HepG2 (cell line): ENCODE data around the gene JMJD1C. TPM values are rescaled to one million over a fixed set of nuclear protein-coding genes. Genes with fewer than 3 reads are reported as not detected.

Experiments
- ATF3 ChIP-seq: sonication (generic); formaldehyde crosslinking; IDR thresholded peaks from 2 replicates; pipeline ENCODE4 v1.4.0; 2020; ENCODE audit warnings: missing genetic modification reagents
- CENPT ChIP-seq: sonication (generic); formaldehyde crosslinking; IDR thresholded peaks from 2 replicates; pipeline ENCODE4 v1.8.0; 2022; ENCODE audit warnings: low read depth, mild to moderate bottlenecking, moderate library complexity, missing genetic modification reagents
- CERS6 ChIP-seq: sonication (generic); formaldehyde crosslinking; IDR thresholded peaks from 2 replicates; pipeline ENCODE4 v1.5.0; 2020; ENCODE audit warnings: missing genetic modification reagents
- E2F2 ChIP-seq: sonication (generic); formaldehyde crosslinking; IDR thresholded peaks from 2 replicates; pipeline ENCODE4 v1.4.0; 2020; ENCODE audit warnings: missing genetic modification reagents, borderline replicate concordance
- ETV5 ChIP-seq: IDR thresholded peaks from 2 replicates; pipeline ENCODE4 v1.6.1; 2018; ENCODE audit warnings: missing biosample characterization, missing genetic modification reagents, inconsistent platforms, borderline replicate concordance
- GRHL1 ChIP-seq: sonication (generic); formaldehyde crosslinking; conservative IDR thresholded peaks from 2 replicates; pipeline ENCODE4 v1.8.0; 2022; ENCODE audit warnings: missing genetic modification reagents
- GTF3A ChIP-seq: sonication (generic); formaldehyde crosslinking; conservative IDR thresholded peaks from 2 replicates; pipeline ENCODE4 v1.4.0; 2020; ENCODE audit warnings: mild to moderate bottlenecking, missing genetic modification reagents
- KLF12 ChIP-seq: sonication (generic); formaldehyde crosslinking; IDR thresholded peaks from 2 replicates; pipeline ENCODE4 v1.4.0; 2020; ENCODE audit warnings: missing genetic modification reagents, borderline replicate concordance
- KLF15 ChIP-seq: sonication (generic); formaldehyde crosslinking; IDR thresholded peaks from 2 replicates; pipeline ENCODE4 v1.8.1; 2023; ENCODE audit warnings: borderline replicate concordance, mild to moderate bottlenecking, inconsistent platforms, missing genetic modification reagents, mixed read lengths
- MIER3 ChIP-seq: IDR thresholded peaks from 2 replicates; pipeline ENCODE4 v1.6.1; 2016; ENCODE audit warnings: missing compliant biosample characterization, borderline replicate concordance
- TCF7L2 ChIP-seq: IDR thresholded peaks from 2 replicates; pipeline ENCODE4 v1.6.1; 2011; ENCODE audit warnings: mild to moderate bottlenecking, low read depth, low read length, moderate library complexity
- TSC22D2 ChIP-seq: sonication (generic); formaldehyde crosslinking; IDR thresholded peaks from 2 replicates; pipeline ENCODE4 v1.5.1; 2020; ENCODE audit warnings: missing genetic modification reagents, mild to moderate bottlenecking, borderline replicate concordance
- ZFP41 ChIP-seq: sonication (generic); formaldehyde crosslinking; IDR thresholded peaks from 2 replicates; pipeline ENCODE4 v1.4.0; 2020; ENCODE audit warnings: mild to moderate bottlenecking, missing genetic modification reagents, borderline replicate concordance
- ZKSCAN1 ChIP-seq: fragments of 150-350 bp; IDR thresholded peaks from 2 replicates; pipeline ENCODE4 v1.6.1; 2014; ENCODE audit warnings: low read length
- ZNF564 ChIP-seq: sonication (generic); formaldehyde crosslinking; IDR thresholded peaks from 2 replicates; pipeline ENCODE4 v1.8.1; 2023; ENCODE audit warnings: mild to moderate bottlenecking, missing genetic modification reagents
- ZNF709 ChIP-seq: sonication (generic); formaldehyde crosslinking; IDR thresholded peaks from 2 replicates; pipeline ENCODE4 v1.5.0; 2020; ENCODE audit warnings: mild to moderate bottlenecking, missing genetic modification reagents
- ZNF816 ChIP-seq: sonication (generic); formaldehyde crosslinking; IDR thresholded peaks from 2 replicates; pipeline ENCODE4 v1.8.0; 2022; ENCODE audit warnings: missing genetic modification reagents, mild to moderate bottlenecking, borderline replicate concordance
- ZSCAN5A ChIP-seq: sonication (generic); formaldehyde crosslinking; IDR thresholded peaks from 2 replicates; pipeline ENCODE4 v1.8.0; 2022; ENCODE audit warnings: mild to moderate bottlenecking, missing genetic modification reagents, borderline replicate concordance
- polyA plus RNA-seq, 8 experiments: library from polyadenylated mRNA; depleted of rRNA in 3 of 8; stranded (reverse) in 7 of 8; unstranded in 1 of 8; fragments of >200 nt; fragmentation: Illumina TruSeq in 4 of 8; extraction: Trizol in 4 of 8; gene quantifications; 2 replicates each; pipeline versions ENCODE4 v1.2.1 to v1.2.3, GENCODE V29; 2011 to 2016; ENCODE audit warnings: low read depth in 4 of 8, missing spikeins in 1 of 8, mixed read lengths in 1 of 8; ENCODE audit not compliant: insufficient read depth in 1 of 8
- total RNA-seq, 5 experiments: library from RNA; depleted of rRNA; stranded (reverse); fragments of >200 nt; fragmentation: Illumina TruSeq; extraction: Trizol; gene quantifications; 2 replicates each; pipeline ENCODE4 v1.2.3, GENCODE V29; 2016; ENCODE audit warnings: low read depth in 1 of 5
- TF ChIP-seq, protein P1 (sequence below): sonication (generic); formaldehyde crosslinking; conservative IDR thresholded peaks from 2 replicates; pipeline ENCODE4 v1.4.0; 2020; ENCODE audit warnings: missing genetic modification reagents
- TF ChIP-seq, protein P2 (sequence below): sonication (generic); formaldehyde crosslinking; IDR thresholded peaks from 2 replicates; pipeline ENCODE4 v1.8.1; 2023; ENCODE audit warnings: mild to moderate bottlenecking, moderate library complexity, missing genetic modification reagents

The JMJD1C gene
- total and polyA plus RNA-seq, 2 of the 13 experiments (the other 11 are each of a cell fraction or from before 2014, with no cell fraction given), result 42.3 to 42.7 TPM

DNA sequence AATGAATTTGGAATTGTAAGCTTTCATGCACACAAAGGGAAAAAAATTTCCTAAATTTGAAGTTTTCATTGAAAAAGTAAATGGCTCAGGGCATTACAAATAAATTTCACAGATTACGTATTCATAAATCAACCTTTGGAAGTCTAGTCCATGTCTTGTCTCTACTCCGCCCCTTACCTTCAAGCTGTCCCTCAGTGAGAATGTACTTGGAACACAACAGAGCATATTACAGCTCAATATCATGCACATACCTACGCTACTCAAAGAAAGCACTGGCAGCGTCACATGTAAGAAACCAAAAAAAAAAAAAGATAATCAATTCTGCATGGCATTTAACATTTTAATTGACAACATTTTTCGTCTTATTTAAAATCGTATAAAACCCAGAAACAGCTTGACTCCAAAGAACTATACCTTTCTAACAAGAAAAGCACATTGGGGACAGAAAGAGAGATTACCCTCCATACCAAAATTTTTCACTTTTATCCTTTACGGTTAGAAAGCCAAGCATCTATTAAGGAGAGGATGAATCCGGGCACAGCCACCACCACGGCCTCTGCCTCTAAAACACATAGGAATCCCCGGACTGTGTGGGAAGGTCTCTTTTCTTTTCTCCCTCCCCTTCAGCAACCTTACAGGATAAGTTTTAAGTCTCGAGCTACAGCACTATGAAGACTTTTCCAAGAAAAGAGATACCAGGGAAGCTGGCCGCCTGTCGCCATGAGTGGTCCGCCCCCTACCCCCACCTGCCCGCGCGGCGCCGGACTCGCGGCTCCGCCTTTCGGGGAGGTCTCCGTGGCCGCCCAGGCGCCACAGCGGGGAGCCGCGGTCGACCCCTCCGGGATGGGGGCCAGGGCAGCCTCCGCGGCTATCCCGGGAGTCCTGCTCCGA is 1.1 kb downstream of the JMJD1C start (continued):
- TF ChIP-seq, protein P1, sequence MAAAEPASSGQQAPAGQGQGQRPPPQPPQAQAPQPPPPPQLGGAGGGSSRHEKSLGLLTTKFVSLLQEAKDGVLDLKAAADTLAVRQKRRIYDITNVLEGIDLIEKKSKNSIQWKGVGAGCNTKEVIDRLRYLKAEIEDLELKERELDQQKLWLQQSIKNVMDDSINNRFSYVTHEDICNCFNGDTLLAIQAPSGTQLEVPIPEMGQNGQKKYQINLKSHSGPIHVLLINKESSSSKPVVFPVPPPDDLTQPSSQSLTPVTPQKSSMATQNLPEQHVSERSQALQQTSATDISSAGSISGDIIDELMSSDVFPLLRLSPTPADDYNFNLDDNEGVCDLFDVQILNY (CRISPR knock-in tag), result no peak
- TF ChIP-seq ETV5 (CRISPR knock-in tag), result no peak
- TF ChIP-seq ZKSCAN1, result no peak
- no peak for TF ChIP-seq TSC22D2 (CRISPR knock-in tag)
- TF ChIP-seq CENPT (CRISPR knock-in tag), result no peak
- no peak for TF ChIP-seq ZFP41 (CRISPR knock-in tag)
- TF ChIP-seq KLF15 (CRISPR knock-in tag), result no peak
- no peak for TF ChIP-seq ZNF816 (CRISPR knock-in tag)
- TF ChIP-seq ATF3, result no peak
- no peak for TF ChIP-seq ZSCAN5A
- TF ChIP-seq CERS6, result no peak
- no peak for TF ChIP-seq ZNF709
- no peak for TF ChIP-seq TCF7L2
- no peak for TF ChIP-seq GRHL1 (CRISPR knock-in tag)
- no peak for TF ChIP-seq MIER3 (CRISPR knock-in tag)
- TF ChIP-seq ZNF564 (CRISPR knock-in tag), result no peak
- no peak for TF ChIP-seq GTF3A (CRISPR knock-in tag)
- TF ChIP-seq, protein P2, sequence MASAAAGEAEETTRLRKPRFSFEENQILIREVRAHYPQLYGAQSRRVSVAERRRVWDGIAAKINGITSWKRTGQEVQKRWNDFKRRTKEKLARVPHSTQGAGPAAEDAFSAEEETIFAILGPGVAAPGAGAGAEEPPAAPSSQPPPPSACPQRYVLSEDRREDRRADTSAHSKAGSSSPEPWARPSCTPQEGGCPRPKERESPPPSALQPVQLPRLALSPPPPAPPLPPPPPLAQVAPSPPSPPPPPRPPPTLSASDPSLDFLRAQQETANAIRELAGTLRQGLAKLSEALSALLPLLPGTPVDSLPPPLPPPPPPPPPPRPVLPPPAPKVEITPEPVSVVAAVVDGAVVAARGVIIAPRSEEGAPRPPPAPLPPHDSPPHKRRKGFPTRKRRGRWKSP (CRISPR knock-in tag), result peak; percentile 45; the same call in 1 of the 2 replicates
- TF ChIP-seq KLF12 (CRISPR knock-in tag), result no peak
- TF ChIP-seq E2F2 (CRISPR knock-in tag), result no peak
